Astrocyte (in vitro differentiated cells and primary cell): ENCODE measurements around the gene ATXN1.

Source experiments
- EZH2 ChIP-seq: IDR thresholded peaks from 2 replicates; pipeline ENCODE4 v1.6.1; 2012; ENCODE audit warnings: mild to moderate bottlenecking, low read length, inconsistent platforms; ENCODE audit not compliant: insufficient read depth
- TF ChIP-seq, protein P1 (sequence below): IDR thresholded peaks from 2 replicates; pipeline ENCODE4 v1.5.1; 2011; ENCODE audit warnings: low read depth, mild to moderate bottlenecking, inconsistent platforms, low read length, moderate library complexity; ENCODE audit not compliant: insufficient read depth

DNA sequence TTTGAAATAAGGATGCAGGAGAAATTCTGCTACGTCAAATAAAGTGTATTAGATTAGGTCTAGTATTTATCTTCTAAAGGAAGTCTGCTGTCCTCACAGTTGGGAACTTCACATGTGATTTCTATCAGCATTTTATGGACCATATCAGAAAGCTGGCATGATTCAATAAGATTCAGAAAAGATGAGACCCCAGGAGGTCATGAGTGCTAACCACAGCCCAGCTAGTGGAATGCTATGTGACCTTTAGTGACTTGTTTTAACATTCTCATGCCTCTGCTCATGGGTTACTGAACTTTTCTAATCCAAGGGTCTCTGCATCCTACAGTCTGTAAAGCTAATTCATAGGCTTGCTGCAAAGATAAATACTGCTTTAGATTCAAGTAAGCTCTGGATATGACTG, 372.8 kb downstream of the ATXN1 start:
- TF ChIP-seq, protein P1, sequence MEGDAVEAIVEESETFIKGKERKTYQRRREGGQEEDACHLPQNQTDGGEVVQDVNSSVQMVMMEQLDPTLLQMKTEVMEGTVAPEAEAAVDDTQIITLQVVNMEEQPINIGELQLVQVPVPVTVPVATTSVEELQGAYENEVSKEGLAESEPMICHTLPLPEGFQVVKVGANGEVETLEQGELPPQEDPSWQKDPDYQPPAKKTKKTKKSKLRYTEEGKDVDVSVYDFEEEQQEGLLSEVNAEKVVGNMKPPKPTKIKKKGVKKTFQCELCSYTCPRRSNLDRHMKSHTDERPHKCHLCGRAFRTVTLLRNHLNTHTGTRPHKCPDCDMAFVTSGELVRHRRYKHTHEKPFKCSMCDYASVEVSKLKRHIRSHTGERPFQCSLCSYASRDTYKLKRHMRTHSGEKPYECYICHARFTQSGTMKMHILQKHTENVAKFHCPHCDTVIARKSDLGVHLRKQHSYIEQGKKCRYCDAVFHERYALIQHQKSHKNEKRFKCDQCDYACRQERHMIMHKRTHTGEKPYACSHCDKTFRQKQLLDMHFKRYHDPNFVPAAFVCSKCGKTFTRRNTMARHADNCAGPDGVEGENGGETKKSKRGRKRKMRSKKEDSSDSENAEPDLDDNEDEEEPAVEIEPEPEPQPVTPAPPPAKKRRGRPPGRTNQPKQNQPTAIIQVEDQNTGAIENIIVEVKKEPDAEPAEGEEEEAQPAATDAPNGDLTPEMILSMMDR = no peak
- no peak for TF ChIP-seq EZH2
